K562 (cell line): ENCODE results near the gene LAMA4. TPM values are rescaled to one million over a fixed set of nuclear protein-coding genes. Genes with fewer than 3 reads are reported as not detected.

Experiments used
- ATAC-seq: fragments of 200-7000 bp; cut with Tn5 transposase; 3 replicates; pipeline ENCODE4 v1.9.1; 2020; ENCODE audit warnings: moderate library complexity
- BruUV-seq: library from RNA; stranded (reverse); fragments of 400-500 nt; replicated peaks from 2 replicates; lab custom pipeline; 2021; lab: Mats Ljungman, UMichigan
- CTCF ChIA-PET: fragments of 300-600 bp; formaldehyde crosslinking; extraction: SDS; loops from one replicate; lab custom pipeline; 2021; ENCODE audit warnings: low intra/inter-chr PET ratio; lab: Yijun Ruan, JAX
- POLR2A ChIA-PET: fragments of 300-600, 350-650 bp; sonication (Branson Sonifier 250); formaldehyde crosslinking; extraction: SDS; loops from one replicate; lab custom pipeline; 2021; ENCODE audit warnings: antibody characterized with exemption, inconsistent platforms; lab: Yijun Ruan, JAX
- DNase-seq, 4 experiments: peaks; one replicate each; pipeline versions ENCODE4 v3.0.0 to v3.0.0-alpha.2; 2011 to 2018; ENCODE audit warnings: low spot score in 3 of 4, mixed read lengths in 3 of 4; ENCODE audit errors: extremely low read depth in 1 of 4
- FAIRE-seq: peaks from 2 replicates; lab custom pipeline; 2011; peaks lifted over from hg19 to GRCh38; lab: Jason Lieb, UNC
- H2AFZ ChIP-seq: 2 replicates; pipeline ENCODE4 v1.6.0; 2011; ENCODE audit warnings: low read depth, low read length, control low read depth, inconsistent platforms
- H3K27ac ChIP-seq: fragments of 200-600 bp; 3 replicates; pipeline ENCODE4 v1.8.0; 2011; ENCODE audit warnings: low read depth, mild to moderate bottlenecking, control low read depth, inconsistent platforms, low read length, moderate library complexity, mixed read lengths; ENCODE audit errors: extremely low read depth
- H3K27me3 ChIP-seq, 2 experiments: fragments of 300-600 bp in 1 of 2; 2 replicates in 1 of 2; 3 replicates in 1 of 2; pipeline versions ENCODE4 v1.6.0 to v1.8.0; 2011; ENCODE audit warnings: inconsistent platforms in 2 of 2, low read length in 2 of 2, mild to moderate bottlenecking in 1 of 2, mixed read lengths in 1 of 2, moderate library complexity in 1 of 2; ENCODE audit not compliant: control insufficient read depth in 2 of 2, insufficient read depth in 2 of 2
- H3K36me3 ChIP-seq: fragments of 300-600 bp; 3 replicates; pipeline ENCODE4 v1.8.0; 2011; ENCODE audit warnings: mild to moderate bottlenecking, low read length, inconsistent platforms; ENCODE audit not compliant: control insufficient read depth, insufficient read depth
- H3K4me1 ChIP-seq, 2 experiments: fragments of 200-600 bp in 1 of 2; replicated peaks in 1 of 2; 2 replicates in 1 of 2; 3 replicates in 1 of 2; pipeline versions ENCODE4 v1.5.1 to v1.8.0; 2011; ENCODE audit warnings: inconsistent platforms in 2 of 2, low read length in 2 of 2, mild to moderate bottlenecking in 1 of 2, mixed read lengths in 1 of 2, moderate library complexity in 1 of 2; ENCODE audit not compliant: control insufficient read depth in 2 of 2, insufficient read depth in 2 of 2
- H3K4me2 ChIP-seq: 2 replicates; pipeline ENCODE4 v1.6.1; 2011; ENCODE audit warnings: low read length, control low read depth, inconsistent platforms, mixed read lengths; ENCODE audit not compliant: insufficient read depth
- H3K4me3 ChIP-seq: fragments of 200-600 bp; sonication (generic), shearing (Covaris generic); 2 replicates; pipeline ENCODE4 v1.5.1; 2016; ENCODE audit warnings: control low read depth, inconsistent platforms
- H3K79me2 ChIP-seq: fragments of 200-600 bp; 3 replicates; pipeline ENCODE4 v1.8.0; 2011; ENCODE audit warnings: low read length, inconsistent platforms; ENCODE audit not compliant: control insufficient read depth, insufficient read depth
- H3K9ac ChIP-seq, 2 experiments: 2 replicates each; pipeline versions ENCODE4 v1.6.0 to v1.6.1; 2011; ENCODE audit warnings: low read depth in 2 of 2, low read length in 2 of 2, control low read depth in 1 of 2, inconsistent platforms in 1 of 2, mild to moderate bottlenecking in 1 of 2, mixed read lengths in 1 of 2; ENCODE audit not compliant: insufficient read depth in 1 of 2
- H3K9me1 ChIP-seq: one replicate; pipeline ENCODE4 v1.6.0; 2011; ENCODE audit warnings: inconsistent platforms, mild to moderate bottlenecking, low read length, moderate library complexity; ENCODE audit not compliant: control insufficient read depth, insufficient read depth
- H3K9me3 ChIP-seq: replicated peaks from 2 replicates; pipeline ENCODE4 v1.5.1; 2011; ENCODE audit warnings: low read depth, low read length, inconsistent platforms; ENCODE audit not compliant: control insufficient read depth, insufficient read depth
- H4K20me1 ChIP-seq: replicated peaks from 2 replicates; pipeline ENCODE4 v1.6.1; 2011; ENCODE audit warnings: low read length, inconsistent platforms, mixed read lengths; ENCODE audit not compliant: control insufficient read depth, insufficient read depth
- ETS1 ChIP-seq: conservative IDR thresholded peaks from 2 replicates; pipeline ENCODE4 v1.6.1; 2011; ENCODE audit warnings: low read depth, mild to moderate bottlenecking, low read length; ENCODE audit not compliant: control insufficient read depth
- MAFG ChIP-seq: fragments of 450-650 bp; conservative IDR thresholded peaks from 2 replicates; pipeline ENCODE4 v1.6.1; 2016; ENCODE audit warnings: missing genetic modification characterization, missing compliant biosample characterization
- PHF20 ChIP-seq: fragments of 450-650 bp; IDR thresholded peaks from 2 replicates; pipeline ENCODE4 v1.6.1; 2018; ENCODE audit not compliant: partially characterized antibody
- ZFPM2 ChIP-seq: fragments of 250-450 bp; sonication (Bioruptor Pico); IDR thresholded peaks from 2 replicates; pipeline ENCODE4 v1.5.1; 2022; ENCODE audit warnings: mild to moderate bottlenecking
- WGBS: fragments of 100-300 bp; shearing (Covaris generic); methylation state at CpG from one replicate; pipeline ENCODE4 v1.1.6; 2016; ENCODE audit warnings: low coverage, mixed read lengths; ENCODE audit not compliant: insufficient coverage; ENCODE audit errors: missing lambda C conversion rate; 5-methylcytosine and 5-hydroxymethylcytosine counted together
- in situ Hi-C: fragments of 300-500 bp; cut with MboI; formaldehyde crosslinking; loops from 4 replicates; pipeline ENCODE4 v1.15.0; 2018; ENCODE audit warnings: inconsistent platforms, mixed read lengths
- intact Hi-C: fragments of 100-400 bp; cut with micrococcal nuclease; formaldehyde crosslinking; loops from 2 replicates; pipeline ENCODE4 v1.14.2; 2022
- polyA plus RNA-seq, 8 experiments: library from polyadenylated mRNA; depleted of rRNA in 4 of 8; stranded (reverse) in 5 of 8; unstranded in 3 of 8; fragments of >200 nt; fragmentation: Nextera tagmentation in 2 of 8; fragmentation: Illumina TruSeq in 1 of 8; extraction: Ambion mirVana in 2 of 8; extraction: Trizol in 1 of 8; gene quantifications; 2 replicates each; pipeline versions ENCODE4 v1.2.1 to v1.2.3, GENCODE V29; 2011 to 2014; ENCODE audit warnings: inconsistent platforms in 1 of 8, missing spikeins in 1 of 8
- total RNA-seq, 7 experiments: library from RNA; depleted of rRNA in 6 of 7; stranded (reverse); fragments of >200 nt in 6 of 7; fragmentation: Illumina TruSeq in 2 of 7; extraction: Trizol in 2 of 7; gene quantifications; 2 replicates each; pipeline versions ENCODE4 v1.2.1 to v1.2.3, GENCODE V29; 2011 to 2021; ENCODE audit warnings: low replicate concordance in 1 of 7
- TF ChIP-seq, protein P1 (sequence below): fragments of 450-650 bp; formaldehyde crosslinking; IDR thresholded peaks from 2 replicates; pipeline ENCODE4 v1.4.0; 2020; ENCODE audit warnings: mild to moderate bottlenecking, moderate library complexity

The LAMA4 gene
- total and polyA plus RNA-seq, 9 of the 15 experiments (the other 6 are each of a cell fraction or from before 2014, with no cell fraction given): 0.05 to 2.9 (median 0.51) TPM

GRCh38 chr6:112149719-112150263, 104.6 kb downstream of the LAMA4 start:
- 8% methylated on average over 4 of the region's 4 CpGs for WGBS
- Histone ChIP-seq H3K9me1 (no peaks in the 10 kb centered on the region), H3K4me3 (no peak overlapping the region), H3K36me3 (no peaks in the 10 kb centered on the region), H4K20me1 (no peaks in the 10 kb centered on the region), H3K4me2 (no peak overlapping the region), H3K27me3 (peaks cover 0 to 6% of the 10 kb centered on the region in 2 experiments; a peak in 3 of 5 replicates), H3K4me1 (no peaks in the 10 kb centered on the region), H3K79me2 (no peaks in the 10 kb centered on the region), H2AFZ (no peak overlapping the region), H3K9me3 (no peaks in the 10 kb centered on the region), H3K27ac (no peak overlapping the region), H3K9ac (no peak overlapping the region)
- POLR2A ChIA-PET: no interaction called here
- ATAC-seq (no peak), DNase-seq (no peak), FAIRE-seq (no peak)
- no peak for TF ChIP-seq PHF20
- TF ChIP-seq MAFG (tag): 0 out of 2 replicates have a peak, but pooled peaks have one; percentile 4
- TF ChIP-seq, protein P1, sequence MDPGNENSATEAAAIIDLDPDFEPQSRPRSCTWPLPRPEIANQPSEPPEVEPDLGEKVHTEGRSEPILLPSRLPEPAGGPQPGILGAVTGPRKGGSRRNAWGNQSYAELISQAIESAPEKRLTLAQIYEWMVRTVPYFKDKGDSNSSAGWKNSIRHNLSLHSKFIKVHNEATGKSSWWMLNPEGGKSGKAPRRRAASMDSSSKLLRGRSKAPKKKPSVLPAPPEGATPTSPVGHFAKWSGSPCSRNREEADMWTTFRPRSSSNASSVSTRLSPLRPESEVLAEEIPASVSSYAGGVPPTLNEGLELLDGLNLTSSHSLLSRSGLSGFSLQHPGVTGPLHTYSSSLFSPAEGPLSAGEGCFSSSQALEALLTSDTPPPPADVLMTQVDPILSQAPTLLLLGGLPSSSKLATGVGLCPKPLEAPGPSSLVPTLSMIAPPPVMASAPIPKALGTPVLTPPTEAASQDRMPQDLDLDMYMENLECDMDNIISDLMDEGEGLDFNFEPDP (CRISPR knock-in tag): no peak
- no peak for TF ChIP-seq ZFPM2
- TF ChIP-seq ETS1: no peak
- in situ Hi-C loops: loop anchor here (10.0 kb wide), 1 partner anchor 445 kb away; no protein-coding TSS in a partner anchor
- no TSS peak for BruUV-seq
- CTCF ChIA-PET: no interaction called here
- intact Hi-C loops: loop anchor here (5.0 kb wide), 1 partner anchor 62 kb away; the partner anchor contains the start of genes FAM229B and TUBE1
